22Rv1 (cell line): ENCODE results near the gene CPNE2.

Source experiments
- ZFX ChIP-seq: fragments of 450-650 bp; IDR thresholded peaks from 2 replicates; pipeline ENCODE4 v1.6.1; 2017; ENCODE audit warnings: antibody characterized with exemption, borderline replicate concordance
- TF ChIP-seq, protein P1 (sequence below): fragments of 450-650 bp; IDR thresholded peaks from 2 replicates; pipeline ENCODE4 v1.5.1; 2017; ENCODE audit warnings: mild to moderate bottlenecking

DNA sequence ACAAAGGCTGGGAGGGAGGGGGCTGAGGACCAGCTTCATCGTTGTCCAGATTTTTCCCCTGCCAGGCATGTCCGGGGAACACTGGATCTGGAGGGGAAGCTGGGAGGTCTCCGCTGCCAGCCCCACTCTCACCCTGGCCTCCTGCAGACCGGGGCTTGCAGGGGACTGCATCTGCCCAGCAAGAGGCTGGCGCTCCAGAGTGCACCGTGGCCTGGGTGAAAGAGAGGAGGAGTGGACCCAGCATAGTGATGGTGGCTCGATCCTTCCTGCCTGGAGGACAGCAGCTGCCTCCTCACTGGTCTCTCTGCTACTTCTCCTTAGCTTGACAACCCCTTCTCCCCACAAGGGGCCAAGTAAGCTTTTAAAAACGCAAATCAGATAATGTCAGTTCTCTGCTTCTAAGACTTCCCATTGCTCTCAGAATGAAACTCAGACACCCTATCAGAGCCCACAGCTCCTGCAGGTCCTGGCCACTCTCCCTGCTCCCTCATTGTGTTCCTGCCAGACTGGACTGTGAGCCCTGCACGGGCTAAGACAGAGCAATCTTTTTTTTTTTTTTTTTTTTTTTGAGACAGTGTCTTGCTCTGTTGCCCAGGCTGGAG, 15.0 kb downstream of the CPNE2 start:
- TF ChIP-seq, protein P1, sequence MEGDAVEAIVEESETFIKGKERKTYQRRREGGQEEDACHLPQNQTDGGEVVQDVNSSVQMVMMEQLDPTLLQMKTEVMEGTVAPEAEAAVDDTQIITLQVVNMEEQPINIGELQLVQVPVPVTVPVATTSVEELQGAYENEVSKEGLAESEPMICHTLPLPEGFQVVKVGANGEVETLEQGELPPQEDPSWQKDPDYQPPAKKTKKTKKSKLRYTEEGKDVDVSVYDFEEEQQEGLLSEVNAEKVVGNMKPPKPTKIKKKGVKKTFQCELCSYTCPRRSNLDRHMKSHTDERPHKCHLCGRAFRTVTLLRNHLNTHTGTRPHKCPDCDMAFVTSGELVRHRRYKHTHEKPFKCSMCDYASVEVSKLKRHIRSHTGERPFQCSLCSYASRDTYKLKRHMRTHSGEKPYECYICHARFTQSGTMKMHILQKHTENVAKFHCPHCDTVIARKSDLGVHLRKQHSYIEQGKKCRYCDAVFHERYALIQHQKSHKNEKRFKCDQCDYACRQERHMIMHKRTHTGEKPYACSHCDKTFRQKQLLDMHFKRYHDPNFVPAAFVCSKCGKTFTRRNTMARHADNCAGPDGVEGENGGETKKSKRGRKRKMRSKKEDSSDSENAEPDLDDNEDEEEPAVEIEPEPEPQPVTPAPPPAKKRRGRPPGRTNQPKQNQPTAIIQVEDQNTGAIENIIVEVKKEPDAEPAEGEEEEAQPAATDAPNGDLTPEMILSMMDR = no peak
- no peak for TF ChIP-seq ZFX
